ENCODE results near the gene PCSK5. TPM values are rescaled to one million over a fixed set of nuclear protein-coding genes. Genes with fewer than 3 reads are reported as not detected.

PCSK5 gene
- total and polyA plus RNA-seq, 8 donors = 0.37 to 86.3 (median 4.9) TPM

DNA sequence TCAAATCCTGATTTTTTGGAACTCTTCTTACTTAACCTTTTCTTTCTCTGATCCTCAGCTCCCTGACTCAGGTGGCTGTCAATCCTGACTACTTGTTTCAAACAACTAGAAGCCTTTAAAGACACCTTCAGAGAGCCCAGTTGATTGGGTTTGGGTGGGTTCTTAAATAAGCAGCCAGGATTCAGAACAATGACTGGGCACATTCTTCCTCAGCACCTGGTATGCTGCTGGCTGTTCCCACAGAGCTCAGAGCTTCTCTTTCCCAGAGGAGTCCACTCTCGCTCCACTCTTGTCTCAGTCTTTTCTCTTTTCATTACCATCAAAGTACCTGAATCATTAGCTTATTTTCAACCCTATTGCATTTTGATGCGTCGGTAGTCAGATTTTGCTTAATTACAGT lies 22.5 kb downstream of the PCSK5 start:
- intact Hi-C loops (cut with DNase I; ENCODE audit: low total_unique reads) = no loop called here
- no peaks in the 10 kb centered on the region for H3K9me3 ChIP-seq
- H3K4me3 ChIP-seq = no peak overlapping the region
- H3K27me3 ChIP-seq = no peaks in the 10 kb centered on the region
- no peak for DNase-seq
- H3K36me3 ChIP-seq = no peaks in the 10 kb centered on the region
- TF ChIP-seq POLR2A (IDR thresholded peaks at IDR 0.05) = no peak
- no peak for TF ChIP-seq EP300 (IDR thresholded peaks at IDR 0.05)
- TF ChIP-seq POLR2AphosphoS5 (IDR thresholded peaks at IDR 0.05) = no peak
- no peak for TF ChIP-seq CTCF (IDR thresholded peaks at IDR 0.05)
- 86 to 98% (median 94%) methylated on average over 3 of the region's 3 CpGs for WGBS, 5 donors
- no peak overlapping the region for H3K27ac ChIP-seq
- peaks cover 0 to 5% (median 0%) of the 10 kb centered on the region in 4 donors for H3K4me1 ChIP-seq

DNA sequence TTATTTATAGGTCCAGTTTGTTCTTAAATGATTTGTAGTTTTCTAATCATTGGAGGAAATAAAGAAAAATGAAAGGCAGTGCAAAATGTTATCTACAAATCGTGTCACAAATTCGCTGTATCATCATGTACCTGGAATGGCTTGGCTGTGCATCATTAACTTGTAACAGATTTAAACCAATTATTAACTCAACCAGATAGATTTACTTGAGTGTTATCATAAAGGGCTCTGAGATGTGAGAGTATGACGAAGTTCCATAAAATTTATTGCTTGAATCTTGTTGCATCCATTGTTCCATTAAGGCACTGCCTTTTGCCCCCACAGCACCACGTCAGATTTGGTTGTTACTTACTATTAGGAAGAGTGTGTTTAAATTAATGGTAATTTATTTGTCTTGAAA lies 23.5 kb downstream of the PCSK5 start:
- Histone ChIP-seq H3K36me3 (no peaks in the 10 kb centered on the region), H3K4me3 (no peak overlapping the region), H3K27me3 (no peaks in the 10 kb centered on the region), H3K9me3 (no peaks in the 10 kb centered on the region), H3K4me1 (peaks cover 0 to 5% (median 0%) of the 10 kb centered on the region in 4 donors), H3K27ac (no peak overlapping the region)
- no peak for TF ChIP-seq CTCF (IDR thresholded peaks at IDR 0.05)
- no peak for TF ChIP-seq EP300 (IDR thresholded peaks at IDR 0.05)
- no peak for TF ChIP-seq POLR2A (IDR thresholded peaks at IDR 0.05)
- DNase-seq = no peak
- intact Hi-C loops (cut with DNase I; ENCODE audit: low total_unique reads) = no loop called here
- WGBS, 5 donors = 72 to 80% (median 80%) methylated on average over 4 of the region's 4 CpGs

DNA sequence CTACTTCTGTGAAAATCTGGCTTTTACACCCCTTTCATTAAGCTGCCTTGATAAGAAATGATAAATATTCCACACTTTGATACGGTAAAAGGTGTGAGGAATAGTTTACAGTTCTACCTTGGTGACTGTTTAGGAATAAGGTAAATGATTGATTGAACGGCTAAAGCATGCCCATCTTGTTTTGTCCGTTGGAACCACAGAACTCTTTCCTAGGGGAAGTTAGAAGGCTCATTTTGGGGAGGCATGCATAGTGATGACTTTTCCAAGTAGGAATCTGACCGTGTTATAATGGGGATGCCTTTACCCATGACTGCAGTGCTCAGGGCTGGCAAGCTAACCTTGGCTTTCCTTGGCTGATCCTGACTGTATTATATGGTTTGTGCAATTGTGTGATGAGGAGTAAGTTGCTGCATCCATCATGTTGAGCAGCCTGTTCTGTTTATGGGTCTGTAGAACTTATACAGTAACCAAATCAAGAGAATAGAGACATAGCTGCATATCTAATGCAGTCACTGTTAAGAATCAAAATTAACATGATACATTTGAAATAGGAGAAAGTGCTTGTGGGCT lies 24.5 kb downstream of the PCSK5 start:
- Histone ChIP-seq H3K36me3 (no peaks in the 10 kb centered on the region), H3K27ac (no peak overlapping the region), H3K4me3 (no peak overlapping the region), H3K4me1 (peaks cover 0 to 5% (median 0%) of the 10 kb centered on the region in 4 donors), H3K27me3 (no peaks in the 10 kb centered on the region), H3K9me3 (no peaks in the 10 kb centered on the region)
- TF ChIP-seq POLR2A (IDR thresholded peaks at IDR 0.05) (no peak), POLR2AphosphoS5 (IDR thresholded peaks at IDR 0.05) (no peak), CTCF (IDR thresholded peaks at IDR 0.05) (no peak), EP300 (IDR thresholded peaks at IDR 0.05) (no peak)
- DNase-seq = no peak
- intact Hi-C loops (cut with DNase I; ENCODE audit: low total_unique reads) = no loop called here
- WGBS, 5 donors = 37 to 67% (median 48%) methylated on average over 4 of the region's 4 CpGs

GRCh38 chr9:75918154-75918553 lies 27.7 kb downstream of the PCSK5 start:
- no peaks in the 10 kb centered on the region for H3K4me1 ChIP-seq
- WGBS, 5 donors = 66 to 84% (median 78%) methylated on average over 3 of the region's 3 CpGs
- H3K36me3 ChIP-seq = no peaks in the 10 kb centered on the region
- intact Hi-C loops (cut with DNase I; ENCODE audit: low total_unique reads) = no loop called here
- H3K4me3 ChIP-seq = no peak overlapping the region
- H3K9me3 ChIP-seq = no peaks in the 10 kb centered on the region
- no peaks in the 10 kb centered on the region for H3K27me3 ChIP-seq
- no peak for DNase-seq
- H3K27ac ChIP-seq = no peak overlapping the region
- TF ChIP-seq EP300 (IDR thresholded peaks at IDR 0.05) (no peak), CTCF (IDR thresholded peaks at IDR 0.05) (no peak), POLR2AphosphoS5 (IDR thresholded peaks at IDR 0.05) (no peak), POLR2A (IDR thresholded peaks at IDR 0.05) (no peak)

Measured in stomach (tissue), 9 donors.